ENCODE measurements around the gene WDR7. TPM values are rescaled to one million over a fixed set of nuclear protein-coding genes. Genes with fewer than 3 reads are reported as not detected.

WDR7 gene
- total and polyA plus RNA-seq, 3 donors from 2014 or later, result 19.4 to 63.6 (median 35.9) TPM

- Histone ChIP-seq H3K27me3 (no peaks in the 10 kb centered on the region), H3K36me3 (ENCODE audit: low read depth, missing control alignments) (no peaks in the 10 kb centered on the region), H3K4me1 (no peaks in the 10 kb centered on the region), H3K27ac (no peak overlapping the region), H3K4me3 (no peak overlapping the region), H3K9me3 (no peaks in the 10 kb centered on the region)
- 93 to 97% methylated on average over 5 of the region's 5 CpGs for WGBS, 2 donors
- intact Hi-C loops (cut with DNase I; ENCODE audit: low total_unique reads), result no loop called here
- TF ChIP-seq CTCF (IDR thresholded peaks at IDR 0.05), result no peak
- TF ChIP-seq POLR2A (IDR thresholded peaks at IDR 0.05), result no peak
- DNase-seq, result no peak
Measured at GRCh38 chr18:56804395-56804794, 153.2 kb downstream of the WDR7 start.

- no peak for TF ChIP-seq POLR2A (IDR thresholded peaks at IDR 0.05)
- no peak for TF ChIP-seq CTCF (IDR thresholded peaks at IDR 0.05)
- Histone ChIP-seq H3K36me3 (ENCODE audit: low read depth, missing control alignments) (no peaks in the 10 kb centered on the region), H3K27me3 (no peaks in the 10 kb centered on the region), H3K4me3 (no peak overlapping the region), H3K9me3 (no peaks in the 10 kb centered on the region), H3K27ac (no peak overlapping the region), H3K4me1 (no peaks in the 10 kb centered on the region)
- intact Hi-C loops (cut with DNase I; ENCODE audit: low total_unique reads), result no loop called here
- 83 to 91% methylated on average over 2 of the region's 2 CpGs for WGBS, 2 donors
- DNase-seq, result no peak
Measured at GRCh38 chr18:56807901-56808300, 156.7 kb downstream of the WDR7 start.

- 97 to 100% methylated on average over 4 to 5 of the region's 5 CpGs for WGBS, 2 donors
- no peak overlapping the region for H3K4me3 ChIP-seq
- H3K9me3 ChIP-seq, result no peaks in the 10 kb centered on the region
- H3K36me3 ChIP-seq (ENCODE audit: low read depth, missing control alignments), result no peaks in the 10 kb centered on the region
- intact Hi-C loops (cut with DNase I; ENCODE audit: low total_unique reads), result no loop called here
- DNase-seq, result no peak
- TF ChIP-seq POLR2A (IDR thresholded peaks at IDR 0.05) (no peak), CTCF (IDR thresholded peaks at IDR 0.05) (no peak)
- H3K4me1 ChIP-seq, result no peaks in the 10 kb centered on the region
- H3K27ac ChIP-seq, result no peak overlapping the region
- H3K27me3 ChIP-seq, result no peaks in the 10 kb centered on the region
Measured at GRCh38 chr18:56812674-56813073, 161.5 kb downstream of the WDR7 start.

GRCh38 chr18:56815926-56816325, 164.8 kb downstream of the WDR7 start:
- Histone ChIP-seq H3K4me3 (no peak overlapping the region), H3K27ac (no peak overlapping the region)

More at GRCh38 chr18:56815926-56816325, 164.8 kb downstream of the WDR7 start:
- H3K36me3 ChIP-seq (ENCODE audit: low read depth, missing control alignments), result no peaks in the 10 kb centered on the region
- 86 to 87% methylated on average over 7 of the region's 7 CpGs for WGBS, 2 donors
- DNase-seq, result no peak
- H3K9me3 ChIP-seq, result no peaks in the 10 kb centered on the region
- no peaks in the 10 kb centered on the region for H3K4me1 ChIP-seq
- TF ChIP-seq CTCF (IDR thresholded peaks at IDR 0.05), result no peak
- no peak for TF ChIP-seq POLR2A (IDR thresholded peaks at IDR 0.05)
- intact Hi-C loops (cut with DNase I; ENCODE audit: low total_unique reads), result no loop called here
- no peaks in the 10 kb centered on the region for H3K27me3 ChIP-seq

Data from testis (tissue), 3 donors.